B cell (primary cell): ENCODE results near the gene ASPN. TPM values are rescaled to one million over a fixed set of nuclear protein-coding genes. Genes with fewer than 3 reads are reported as not detected.

ENCODE experiments used
- ATAC-seq: fragments of 200-7000 bp; cut with Tn5 transposase; one replicate; pipeline ENCODE4 v1.10.0; 2021; ENCODE audit warnings: low read depth, mild to moderate bottlenecking, moderate number of reproducible peaks, moderate library complexity
- CTCF ChIA-PET: fragments of 350-600 bp; sonication (Branson Sonifier 250); formaldehyde crosslinking; loops from one replicate; lab custom pipeline; 2021; ENCODE audit warnings: antibody characterized with exemption, inconsistent platforms; lab: Charles Lee
- POLR2A ChIA-PET: fragments of 350-600 bp; sonication (Branson Sonifier 250); formaldehyde crosslinking; loops from one replicate; lab custom pipeline; 2021; ENCODE audit warnings: antibody characterized with exemption; lab: Charles Lee
- DNase-seq: peaks from one replicate; pipeline ENCODE4 v3.0.0; 2013
- H2AFZ ChIP-seq: 2 replicates; pipeline ENCODE4 v1.6.1; 2012; ENCODE audit warnings: mild to moderate bottlenecking, low read depth, low read length; ENCODE audit not compliant: insufficient read depth, poor library complexity, severe bottlenecking
- H3K27ac ChIP-seq, 2 donors: 1 replicate in 1 of 2; 2 replicates in 1 of 2; pipeline ENCODE4 v1.5.1; 2012 to 2013; ENCODE audit warnings: low read length in 2 of 2, mild to moderate bottlenecking in 2 of 2, moderate library complexity in 1 of 2
- H3K27me3 ChIP-seq, 4 experiments: fragments of 200-600 bp in 1 of 4; sonication (generic) in 1 of 4; replicated peaks in 1 of 4; 1 replicate in 2 of 4; 2 replicates in 2 of 4; pipeline versions ENCODE4 v1.6.1 to v1.7.0; 2013 to 2016; ENCODE audit warnings: low read length in 3 of 4, mild to moderate bottlenecking in 2 of 4, mixed read lengths in 1 of 4, moderate library complexity in 1 of 4; ENCODE audit not compliant: insufficient read depth in 4 of 4, control insufficient read depth in 3 of 4; ENCODE audit errors: control extremely low read depth in 1 of 4
- H3K36me3 ChIP-seq, 2 experiments: replicated peaks in 1 of 2; 1 replicate in 1 of 2; 2 replicates in 1 of 2; pipeline versions ENCODE4 v1.6.1 to v1.7.1; 2013; ENCODE audit warnings: low read length in 1 of 2; ENCODE audit not compliant: insufficient read depth in 2 of 2, control insufficient read depth in 1 of 2; ENCODE audit errors: control extremely low read depth in 1 of 2, extremely low read depth in 1 of 2
- H3K4me1 ChIP-seq, 2 donors: fragments of 200-600 bp in 1 of 2; sonication (generic) in 1 of 2; 1 replicate in 1 of 2; 2 replicates in 1 of 2; pipeline versions ENCODE4 v1.5.1 to v1.6.1; 2013 to 2017; ENCODE audit warnings: low read length in 2 of 2; ENCODE audit not compliant: control insufficient read depth in 2 of 2, insufficient read depth in 2 of 2
- H3K4me2 ChIP-seq: replicated peaks from 2 replicates; pipeline ENCODE3; 2012; ENCODE audit warnings: mild to moderate bottlenecking, low read depth, low read length; ENCODE audit not compliant: poor library complexity, severe bottlenecking
- H3K4me3 ChIP-seq, 5 experiments: fragments of 200-600 bp in 1 of 5; sonication (generic) in 1 of 5; 1 replicate in 3 of 5; 2 replicates in 2 of 5; pipeline versions ENCODE4 v1.5.1 to v1.7.0; 2011 to 2016; ENCODE audit warnings: low read length in 4 of 5, mild to moderate bottlenecking in 4 of 5, low read depth in 2 of 5, control low read depth in 1 of 5, moderate library complexity in 1 of 5; ENCODE audit not compliant: insufficient read depth in 1 of 5; ENCODE audit errors: control extremely low read depth in 1 of 5, extremely low read depth in 1 of 5
- H3K79me2 ChIP-seq: fragments of 200-600 bp; sonication (generic); one replicate; pipeline ENCODE4 v1.6.0; 2016; ENCODE audit warnings: low read length; ENCODE audit not compliant: control insufficient read depth, insufficient read depth
- H3K9ac ChIP-seq: fragments of 200-600 bp; sonication (generic); 2 replicates; pipeline ENCODE4 v1.6.1; 2017; ENCODE audit warnings: mild to moderate bottlenecking, low read length, moderate library complexity
- H3K9me3 ChIP-seq, 3 donors: one replicate each; pipeline versions ENCODE4 v1.6.1 to v1.7.1; 2013; ENCODE audit warnings: low read length in 2 of 3; ENCODE audit not compliant: control insufficient read depth in 2 of 3, insufficient read depth in 1 of 3; ENCODE audit errors: control extremely low read depth in 1 of 3
- H4K20me1 ChIP-seq: 2 replicates; pipeline ENCODE4 v1.6.0; 2012; ENCODE audit warnings: mild to moderate bottlenecking, low read length; ENCODE audit not compliant: insufficient read depth, control insufficient read depth, poor library complexity, severe bottlenecking
- H3K27ac Mint-ChIP-seq: one replicate; pipeline ENCODE4 v1.8.0; 2021; ENCODE audit warnings: mixed read lengths
- H3K27me3 Mint-ChIP-seq: one replicate; pipeline ENCODE4 v1.8.0; 2021; ENCODE audit warnings: mixed read lengths
- H3K4me1 Mint-ChIP-seq: one replicate; pipeline ENCODE4 v1.8.0; 2021; ENCODE audit warnings: mixed read lengths
- H3K4me3 Mint-ChIP-seq: one replicate; pipeline ENCODE4 v1.8.0; 2021; ENCODE audit warnings: mixed read lengths
- H3K9me3 Mint-ChIP-seq: one replicate; pipeline ENCODE4 v1.8.0; 2022; ENCODE audit warnings: mixed read lengths; ENCODE audit not compliant: insufficient read depth
- CTCF ChIP-seq: fragments of 200-600 bp; IDR thresholded peaks from one replicate; pipeline ENCODE4 v1.8.0; 2022; ENCODE audit warnings: antibody characterized with exemption, mild to moderate bottlenecking
- EZH2 ChIP-seq: IDR thresholded peaks from 2 replicates; pipeline ENCODE4 v1.6.1; 2012; ENCODE audit warnings: borderline replicate concordance, low read depth, mild to moderate bottlenecking, moderate library complexity, low read length; ENCODE audit not compliant: insufficient read depth, poor library complexity, severe bottlenecking
- WGBS: methylation state at CpG from one replicate; pipeline ENCODE4 v1.1.5; 2013; ENCODE audit warnings: missing lambda C conversion rate; ENCODE audit not compliant: insufficient coverage; 5-methylcytosine and 5-hydroxymethylcytosine counted together
- intact Hi-C: fragments of 100-400 bp; cut with micrococcal nuclease; formaldehyde crosslinking; loops from one replicate; pipeline ENCODE4 v1.10.0; 2022
- polyA plus RNA-seq: library from polyadenylated mRNA; depleted of rRNA; stranded (reverse); fragments of >200 nt; gene quantifications from 2 replicates; pipeline ENCODE4 v1.2.3, GENCODE V29; 2012
- total RNA-seq, 2 donors: library from RNA; stranded (reverse); fragments of 120-200 nt in 1 of 2; gene quantifications; 1 replicate in 1 of 2; 2 replicates in 1 of 2; pipeline versions ENCODE4 v1.2.3 to v1.2.4, GENCODE V29; 2013 to 2022

Gene ASPN
- total and polyA plus RNA-seq, 2 donors (not counting 1 experiment from before 2014, with no cell fraction given): not detected

- Mint-ChIP-seq H3K4me1 (no peaks in the 10 kb centered on the region), H3K27ac (no peak overlapping the region), H3K9me3 (no peaks in the 10 kb centered on the region), H3K4me3 (no peak overlapping the region), H3K27me3 (no peaks in the 10 kb centered on the region)
- Histone ChIP-seq H3K36me3 (no peaks in the 10 kb centered on the region), H3K27me3 (no peaks in the 10 kb centered on the region), H4K20me1 (no peaks in the 10 kb centered on the region), H3K9me3 (no peaks in the 10 kb centered on the region), H3K27ac (no peak overlapping the region), H2AFZ (no peak overlapping the region), H3K9ac (no peak overlapping the region), H3K79me2 (no peaks in the 10 kb centered on the region), H3K4me3 (no peak overlapping the region), H3K4me2 (no peak overlapping the region), H3K4me1 (no peaks in the 10 kb centered on the region)
- 97% methylated on average over 6 of the region's 10 CpGs for WGBS
- ChIA-PET POLR2A (no interaction called here), CTCF (interaction anchor here (0.6 kb wide), 1 partner anchor 37 kb away, joined by 4 read pairs; no protein-coding TSS in a partner anchor)
- intact Hi-C loops: no loop called here
- DNase-seq: no peak
- ATAC-seq: no peak
- TF ChIP-seq EZH2 (no peak), CTCF (no peak)
Observed at GRCh38 chr9:92522983-92523970, 41.0 kb upstream of the ASPN start.

GRCh38 chr9:92520837-92521236, 38.5 kb upstream of the ASPN start:
- TF ChIP-seq EZH2 (no peak), CTCF (no peak)
- Histone ChIP-seq H3K27me3 (no peaks in the 10 kb centered on the region), H3K4me2 (no peak overlapping the region), H3K4me1 (no peaks in the 10 kb centered on the region), H3K27ac (no peak overlapping the region), H3K9ac (no peak overlapping the region), H3K36me3 (no peaks in the 10 kb centered on the region), H3K4me3 (no peak overlapping the region), H4K20me1 (no peaks in the 10 kb centered on the region), H3K79me2 (no peaks in the 10 kb centered on the region), H2AFZ (no peak overlapping the region), H3K9me3 (no peaks in the 10 kb centered on the region)
- no peak overlapping the region for H3K27ac Mint-ChIP-seq
- H3K9me3 Mint-ChIP-seq: no peaks in the 10 kb centered on the region
- POLR2A ChIA-PET: no interaction called here
- CTCF ChIA-PET: no interaction called here
- DNase-seq (no peak), ATAC-seq (no peak)
- H3K4me3 Mint-ChIP-seq: no peak overlapping the region
- intact Hi-C loops: no loop called here
- WGBS: 100% methylated on average over 1 of the region's 2 CpGs
- H3K4me1 Mint-ChIP-seq: no peaks in the 10 kb centered on the region
- H3K27me3 Mint-ChIP-seq: no peaks in the 10 kb centered on the region
